Lung (tissue), 12 donors: ENCODE results near the gene TRIM2. TPM values are rescaled to one million over a fixed set of nuclear protein-coding genes. Genes with fewer than 3 reads are reported as not detected.

ENCODE experiments used
- ATAC-seq: fragments of 200-7000 bp; cut with Tn5 transposase; one replicate; pipeline ENCODE4 v1.9.1; 2020; ENCODE audit warnings: moderate number of reproducible peaks; ENCODE audit not compliant: insufficient read depth, low FRiP score
- DNase-seq, 3 donors: peaks; one replicate each; pipeline ENCODE4 v3.0.0-alpha.2; 2013 to 2017
- H3K27ac ChIP-seq, 2 donors: one replicate each; pipeline ENCODE4 v1.5.1; 2013; ENCODE audit warnings: mild to moderate bottlenecking in 2 of 2, moderate library complexity in 2 of 2, control low read depth in 1 of 2, inconsistent platforms in 1 of 2, low read depth in 1 of 2, low read length in 1 of 2
- H3K27me3 ChIP-seq, 3 donors: one replicate each; pipeline ENCODE4 v1.5.1; 2013; ENCODE audit warnings: low read length in 2 of 3; ENCODE audit not compliant: control insufficient read depth in 3 of 3, insufficient read depth in 3 of 3
- H3K36me3 ChIP-seq, 4 donors: one replicate each; pipeline ENCODE4 v1.5.1; 2013; ENCODE audit warnings: low read length in 4 of 4, mild to moderate bottlenecking in 1 of 4, moderate library complexity in 1 of 4; ENCODE audit not compliant: control insufficient read depth in 4 of 4, insufficient read depth in 4 of 4
- H3K4me1 ChIP-seq, 5 donors: one replicate each; pipeline ENCODE4 v1.5.1; 2013; ENCODE audit warnings: low read length in 5 of 5, mild to moderate bottlenecking in 2 of 5, moderate library complexity in 1 of 5; ENCODE audit not compliant: control insufficient read depth in 5 of 5, insufficient read depth in 5 of 5
- H3K4me3 ChIP-seq: one replicate; pipeline ENCODE4 v1.5.1; 2013; ENCODE audit warnings: mild to moderate bottlenecking, control low read depth, moderate library complexity
- H3K9ac ChIP-seq, 2 donors: one replicate each; pipeline ENCODE4 v1.5.1; 2013; ENCODE audit warnings: low read length in 2 of 2, control low read depth in 1 of 2; ENCODE audit not compliant: insufficient read depth in 1 of 2
- H3K9me3 ChIP-seq, 4 donors: one replicate each; pipeline ENCODE4 v1.5.1; 2013; ENCODE audit warnings: low read length in 3 of 4, mild to moderate bottlenecking in 1 of 4, moderate library complexity in 1 of 4; ENCODE audit not compliant: control insufficient read depth in 4 of 4, insufficient read depth in 3 of 4
- CTCF ChIP-seq: IDR thresholded peaks from 2 replicates; pipeline ENCODE4 v1.5.1; 2012; ENCODE audit warnings: mild to moderate bottlenecking; ENCODE audit errors: control extremely low read depth, extremely low read depth
- WGBS, 2 donors: extraction: QIAGEN DNeasy Blood & Tissue Kit; methylation state at CpG; one replicate each; pipeline ENCODE4 v1.1.7; 2013; 5-methylcytosine and 5-hydroxymethylcytosine counted together
- polyA plus RNA-seq, 2 donors: library from polyadenylated mRNA; stranded (reverse); fragments of 200-250 nt; gene quantifications; one replicate each; pipeline ENCODE4 v1.2.1, GENCODE V29; 2013
- total RNA-seq, 2 donors: library from RNA; depleted of rRNA in 1 of 2; stranded (reverse); fragments of >200 nt in 1 of 2; gene quantifications; one replicate each; pipeline ENCODE4 v1.2.1, GENCODE V29; 2014 to 2021
- donor health status: control.
- donor health status: control.
- donor health status: Bipolar disorder and iron deficiency.
- donor health status: healthy.
- donor health status: DM: yes; HTN: yes; CAD: no.

Gene TRIM2
- total and polyA plus RNA-seq, 4 donors, result 9.1 to 74.0 (median 38.1) TPM

GRCh38 chr4:153372967-153373562 is 168.8 kb downstream of the TRIM2 start:
- Histone ChIP-seq H3K4me3 (no peak overlapping the region), H3K9ac (no peak overlapping the region)
- DNase-seq, result no peak

GRCh38 chr4:153374442-153374841 is 170.2 kb downstream of the TRIM2 start:
- H3K9me3 ChIP-seq, result no peaks in the 10 kb centered on the region
- H3K4me3 ChIP-seq, result no peak overlapping the region
- peaks cover 0 to 3% (median 0%) of the 10 kb centered on the region in 4 donors for H3K36me3 ChIP-seq
- no peak for ATAC-seq
- no peak overlapping the region for H3K27ac ChIP-seq
- 82 to 95% methylated on average over 2 of the region's 2 CpGs for WGBS, 2 donors
- no peak for DNase-seq
- H3K4me1 ChIP-seq, result no peaks in the 10 kb centered on the region
- no peak for TF ChIP-seq CTCF
- H3K27me3 ChIP-seq, result no peaks in the 10 kb centered on the region
- H3K9ac ChIP-seq, result no peak overlapping the region

More at GRCh38 chr4:153372967-153373562, 168.8 kb downstream of the TRIM2 start:
- Histone ChIP-seq H3K9me3 (no peaks in the 10 kb centered on the region), H3K27ac (no peak overlapping the region), H3K36me3 (peaks cover 0 to 3% (median 0%) of the 10 kb centered on the region in 4 donors), H3K4me1 (no peaks in the 10 kb centered on the region), H3K27me3 (no peaks in the 10 kb centered on the region)
- ATAC-seq, result no peak
- WGBS, 2 donors, result 77 to 83% methylated on average over 1 of the region's 1 CpG
- no peak for TF ChIP-seq CTCF

GRCh38 chr4:153375303-153375702 is 171.1 kb downstream of the TRIM2 start:
- WGBS, 2 donors, result 91 to 97% methylated on average over 1 of the region's 1 CpG
- ATAC-seq (no peak), DNase-seq (no peak)
- TF ChIP-seq CTCF, result no peak
- H3K36me3 ChIP-seq, result peaks cover 0 to 3% (median 0%) of the 10 kb centered on the region in 4 donors
- H3K27me3 ChIP-seq, result no peaks in the 10 kb centered on the region
- H3K27ac ChIP-seq, result no peak overlapping the region
- H3K9me3 ChIP-seq, result no peaks in the 10 kb centered on the region
- H3K9ac ChIP-seq, result no peak overlapping the region
- H3K4me3 ChIP-seq, result no peak overlapping the region
- no peaks in the 10 kb centered on the region for H3K4me1 ChIP-seq

- ATAC-seq, result no peak
- WGBS, 2 donors, result 64 to 73% methylated on average over 4 of the region's 4 CpGs
- Histone ChIP-seq H3K9ac (no peak overlapping the region), H3K4me1 (no peaks in the 10 kb centered on the region), H3K27ac (no peak overlapping the region), H3K9me3 (no peaks in the 10 kb centered on the region), H3K36me3 (no peaks in the 10 kb centered on the region), H3K27me3 (no peaks in the 10 kb centered on the region), H3K4me3 (no peak overlapping the region)
- peak; percentile 36 to 77 (median 72) for DNase-seq
- TF ChIP-seq CTCF, result no peak
These were observed 178.9 kb downstream of the TRIM2 start for GRCh38 chr4:153383131-153383530.
